Stimulated activated CD8-positive, alpha-beta memory T cell treated with anti-CD3 and anti-CD28 coated beads, Interleukin-15, amount 100 ng/mL, for 48 hours (primary cell): ENCODE results near the gene TMEM150B.

Experiments used
- DNase-seq, 2 donors: peaks; one replicate each; pipeline ENCODE4 v3.0.0-alpha.2; 2020; ENCODE audit warnings: low read depth in 2 of 2

The TMEM150B gene

GRCh38 chr19:55306712-55307111 is 18.4 kb downstream of the TMEM150B start:
- no peak for DNase-seq

- no peak for DNase-seq
Observed at GRCh38 chr19:55305983-55306562, 19.1 kb downstream of the TMEM150B start.

DNA sequence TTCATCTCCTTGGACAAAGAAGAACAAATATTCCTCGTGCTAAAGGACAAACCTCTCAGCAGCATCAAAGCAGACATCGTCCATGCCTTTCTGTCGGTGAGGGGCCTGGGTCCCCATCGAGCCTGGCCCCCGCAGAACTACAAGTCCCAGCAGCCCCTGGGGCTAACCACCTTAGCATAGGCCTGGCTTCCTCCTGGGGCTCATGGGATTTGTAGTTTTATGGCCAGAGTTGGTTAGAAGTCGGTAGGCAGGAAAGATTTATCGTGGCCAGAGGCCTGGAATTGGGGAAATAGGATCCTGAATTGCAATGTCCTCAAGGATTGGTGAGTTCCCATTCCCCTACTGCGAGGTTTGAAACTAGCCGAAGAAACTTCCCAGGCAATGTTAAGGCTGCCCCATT is 19.6 kb downstream of the TMEM150B start:
- DNase-seq, result peak; percentile 15 to 24

- no peak for DNase-seq
Observed at GRCh38 chr19:55304980-55305379, 20.2 kb downstream of the TMEM150B start.

DNA sequence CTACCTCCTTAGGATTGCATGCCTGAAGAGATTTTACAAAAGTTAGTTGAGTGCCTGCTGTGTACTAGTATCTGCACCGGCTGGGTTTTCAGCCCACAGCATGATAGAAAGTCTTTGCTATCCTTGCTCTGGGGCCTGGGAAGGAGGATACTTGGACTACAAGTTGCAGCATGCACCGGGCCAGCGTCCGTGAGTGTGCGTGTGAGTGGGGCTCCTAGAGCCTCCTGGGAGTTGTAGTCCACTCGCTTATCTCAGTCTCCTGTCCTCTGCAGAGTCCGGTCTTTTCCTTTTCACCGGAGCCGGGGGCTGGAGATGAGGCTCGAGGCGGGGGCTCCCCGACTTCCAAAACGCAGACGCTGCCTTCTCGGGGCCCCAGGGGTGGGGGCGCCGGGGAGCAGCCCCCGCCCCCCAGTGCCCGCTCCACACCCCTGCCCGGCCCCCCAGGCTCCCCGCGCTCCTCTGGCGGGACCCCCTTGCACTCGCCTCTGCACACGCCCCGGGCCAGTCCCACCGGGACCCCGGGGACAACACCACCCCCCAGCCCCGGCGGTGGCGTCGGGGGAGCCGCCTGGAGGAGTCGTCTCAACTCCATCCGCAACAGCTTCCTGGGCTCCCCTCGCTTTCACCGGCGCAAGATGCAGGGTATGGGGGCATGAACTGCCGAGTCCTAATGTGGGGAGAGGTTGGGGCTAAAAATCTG is 20.7 kb downstream of the TMEM150B start:
- no peak for DNase-seq

GRCh38 chr19:55303477-55303876 is 21.7 kb downstream of the TMEM150B start:
- DNase-seq, result no peak

- DNase-seq, result no peak
Observed at GRCh38 chr19:55302318-55302703, 22.8 kb downstream of the TMEM150B start.

DNA sequence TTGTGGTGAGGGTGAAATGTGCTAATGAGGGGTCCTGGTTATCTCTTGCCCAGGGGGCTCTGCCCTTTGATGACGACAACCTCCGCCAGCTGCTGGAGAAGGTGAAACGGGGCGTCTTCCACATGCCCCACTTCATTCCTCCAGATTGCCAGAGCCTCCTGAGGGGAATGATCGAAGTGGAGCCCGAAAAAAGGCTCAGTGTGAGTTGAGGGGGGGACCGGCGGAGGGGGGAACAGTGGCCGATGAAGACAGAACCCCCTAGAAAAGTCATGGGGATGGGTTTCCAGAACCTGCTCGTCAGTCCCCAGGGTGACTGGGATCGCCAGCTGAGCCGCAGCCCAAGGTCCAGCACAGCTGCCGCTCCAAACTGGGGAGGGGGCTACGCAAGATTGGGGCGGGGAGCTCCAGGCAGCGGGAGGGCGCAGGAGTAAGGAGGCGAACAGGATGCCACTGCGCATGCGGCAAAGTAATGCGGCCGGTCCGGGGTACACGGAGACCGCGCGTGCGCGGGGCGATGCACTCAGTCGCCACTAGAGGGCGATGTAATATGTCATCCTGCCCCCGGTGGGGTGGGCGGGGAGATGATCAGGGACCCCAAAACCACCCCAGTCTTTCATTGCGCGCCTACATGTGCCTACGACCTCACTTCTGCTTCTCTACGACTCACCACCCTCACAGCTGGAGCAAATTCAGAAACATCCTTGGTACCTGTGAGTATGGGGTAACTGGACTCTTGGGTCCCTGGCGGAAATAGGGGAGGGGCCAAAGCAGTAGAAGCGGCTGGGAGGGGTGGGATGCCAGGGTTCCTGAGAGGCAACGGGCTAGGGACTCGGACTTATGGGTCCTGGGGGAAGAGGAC is 23.5 kb downstream of the TMEM150B start:
- peak; percentile 84 to 88 for DNase-seq

GRCh38 chr19:55300886-55301458 is 24.2 kb downstream of the TMEM150B start:
- no peak for DNase-seq

DNA sequence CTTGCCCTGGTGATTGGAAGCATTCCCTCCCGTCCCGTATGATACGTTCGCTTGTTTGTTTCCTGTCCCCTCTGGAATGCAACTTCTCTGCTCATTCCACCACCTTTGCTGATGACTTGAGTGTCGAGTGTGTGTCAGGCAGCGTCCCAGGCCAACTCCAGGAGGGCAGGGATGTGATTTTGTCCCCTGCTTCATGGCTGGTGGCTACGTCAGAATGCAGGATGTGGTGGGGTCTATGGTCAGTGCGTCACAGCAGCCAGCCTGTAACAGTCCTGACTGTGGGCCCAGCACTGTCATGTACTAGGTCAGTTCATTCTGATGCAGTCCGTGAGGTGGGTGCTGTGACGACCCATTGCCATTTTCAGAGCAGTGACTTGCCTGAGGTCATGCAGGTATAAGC is 25.1 kb downstream of the TMEM150B start:
- DNase-seq, result no peak

- no peak for DNase-seq
Observed at GRCh38 chr19:55297267-55297666, 27.9 kb downstream of the TMEM150B start.

- DNase-seq, result no peak
Observed at GRCh38 chr19:55289117-55289796, 35.9 kb downstream of the TMEM150B start.

DNA sequence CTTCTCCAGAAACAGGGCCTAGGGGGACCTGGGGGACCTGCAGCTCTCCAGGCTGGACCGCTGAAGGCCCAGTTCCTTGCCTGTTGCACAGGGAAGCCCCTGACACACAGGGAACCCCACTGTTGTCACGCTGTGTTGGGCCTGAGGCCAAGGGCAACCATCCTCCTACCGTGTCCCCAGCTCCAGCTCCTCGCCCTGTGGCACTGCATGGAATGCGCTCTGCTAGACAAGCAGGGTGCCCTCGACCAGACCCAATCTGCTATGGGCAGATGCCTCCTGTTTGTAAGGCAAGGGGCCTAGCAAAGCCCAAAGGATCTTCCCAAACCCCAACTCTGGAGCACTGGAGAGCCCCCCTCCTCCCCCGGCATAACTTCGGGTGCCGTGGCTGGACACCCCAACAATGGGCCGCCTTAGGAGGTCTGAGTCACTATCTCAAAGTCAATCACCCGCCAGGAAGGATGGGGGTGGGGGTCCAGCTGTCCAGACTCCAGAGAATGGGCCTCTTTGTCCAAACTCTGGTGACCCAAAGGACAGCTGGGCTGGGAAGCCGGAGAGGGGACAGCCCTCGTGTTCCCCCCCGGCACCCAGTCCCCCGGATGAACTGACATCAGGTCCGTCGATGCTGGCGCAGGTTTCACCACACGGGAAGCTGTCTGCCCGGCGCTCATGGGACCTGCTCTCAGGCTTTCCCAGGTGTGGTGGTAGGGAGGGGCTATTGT is 37.6 kb downstream of the TMEM150B start:
- DNase-seq, result no peak

GRCh38 chr19:55285229-55285890 is 39.8 kb downstream of the TMEM150B start:
- no peak for DNase-seq

DNA sequence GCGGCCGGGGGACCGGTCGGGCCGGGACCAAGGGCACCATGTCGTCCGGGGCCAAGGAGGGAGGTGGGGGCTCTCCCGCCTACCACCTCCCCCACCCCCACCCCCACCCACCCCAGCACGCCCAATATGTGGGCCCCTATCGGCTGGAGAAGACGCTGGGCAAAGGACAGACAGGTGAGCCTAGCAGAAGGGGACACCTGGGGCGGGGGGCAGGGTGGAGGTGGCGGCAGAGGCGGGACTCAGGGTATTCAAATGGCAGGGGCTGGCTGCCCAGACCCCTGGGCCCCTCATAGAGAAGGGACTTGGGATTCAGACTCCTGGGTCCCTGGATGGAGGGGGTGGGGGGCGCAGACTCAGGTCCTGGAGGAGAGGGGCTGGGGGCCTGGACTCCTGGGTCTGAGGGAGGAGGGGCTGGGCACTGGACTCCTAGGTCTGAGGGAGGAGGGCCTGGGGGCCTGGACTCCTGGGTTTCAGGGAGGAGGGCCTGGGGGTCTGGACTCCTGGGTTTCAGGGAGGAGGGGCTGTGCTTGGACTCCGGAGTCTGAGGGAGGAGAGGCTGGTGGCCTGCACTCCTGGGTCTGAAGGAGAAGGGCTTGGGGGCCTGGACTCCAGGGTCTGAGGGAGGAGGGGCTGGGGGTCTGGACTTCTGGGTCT is 40.6 kb downstream of the TMEM150B start:
- no peak for DNase-seq

- DNase-seq, result peak in 1 of 2 donors; percentile 20
Observed at GRCh38 chr19:55283548-55284377, 41.4 kb downstream of the TMEM150B start, which contains the start of gene BRSK1. BRSK1 (plus strand) TSS chr19:55283997; CDS start chr19:55284443, 446 bp downstream.

DNA sequence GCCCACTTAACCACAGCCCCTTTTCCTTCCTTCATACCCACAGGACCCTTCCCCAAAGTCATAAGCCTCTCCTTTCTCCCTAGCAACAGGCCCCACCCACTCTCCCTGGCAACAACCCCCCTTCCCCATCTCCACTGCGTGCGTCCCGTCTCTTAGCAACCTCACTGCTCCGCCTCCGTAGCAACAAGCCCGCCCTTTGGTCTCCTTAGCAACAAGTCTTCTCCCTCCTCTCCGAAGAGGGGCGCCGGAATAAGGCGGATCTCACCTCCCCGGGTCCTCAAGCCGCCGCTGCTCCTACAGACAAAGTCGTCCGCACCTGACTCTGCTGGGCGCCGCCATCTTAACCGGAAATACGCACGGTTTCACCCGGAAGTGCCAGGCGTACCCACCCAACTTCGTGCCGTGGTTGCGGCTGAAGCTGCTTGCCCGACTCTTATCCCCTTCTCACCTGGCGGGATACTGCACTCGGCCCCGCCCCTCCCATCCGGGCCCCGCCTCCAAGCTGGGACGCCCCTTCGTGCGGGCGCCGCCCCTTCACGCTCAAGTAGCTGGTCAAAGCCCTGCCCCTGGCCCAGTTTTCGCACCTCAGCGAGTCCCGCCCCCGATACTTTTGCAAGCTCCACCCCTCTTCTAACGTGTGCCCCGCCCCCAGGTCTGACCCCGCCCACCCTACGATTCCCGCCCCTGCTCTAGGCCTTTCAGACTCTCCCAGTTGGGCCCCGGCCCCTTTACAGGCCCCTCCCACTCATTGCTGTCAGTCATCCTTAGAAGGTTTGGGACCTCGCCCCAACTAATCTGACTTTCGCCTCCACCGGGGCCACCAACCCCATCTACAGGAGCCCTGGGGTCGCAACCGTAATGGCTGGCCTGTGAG is 45.1 kb downstream of the TMEM150B start, which contains the start of gene HSPBP1:
Gene HSPBP1, minus strand, starts transcription at position 341 of the 874 bp plus-strand sequence. CDS start 502 bp downstream, outside the sequence.
- peak; percentile 94 to 97 for DNase-seq

GRCh38 chr19:55279340-55279739 is 45.8 kb downstream of the TMEM150B start:
- no peak for DNase-seq
